Measurements from ENCODE around the gene PRKRIP1.

The PRKRIP1 gene

GRCh38 chr7:102396710-102397019, 502 bp downstream of the PRKRIP1 start:
- Histone ChIP-seq H3K27me3 (ENCODE audit: low read depth, low read length) (no peaks in the 10 kb centered on the region), H3K4me2 (ENCODE audit: low read length) (peak overlapping the region; percentile 97), H2AFZ (ENCODE audit: low read depth, low read length) (peak overlapping the region; percentile 55; the same call in 1 of the 2 replicates), H3K9me3 (ENCODE audit: insufficient read depth, low read length) (no peaks in the 10 kb centered on the region), H3K9ac (ENCODE audit: low read length) (peak overlapping the region; percentile 86), H3K79me2 (ENCODE audit: low read length) (peaks cover 14% of the 10 kb centered on the region), H3K27ac (ENCODE audit: low read length) (peak overlapping the region; percentile 44), H4K20me1 (ENCODE audit: insufficient read depth, low read length) (no peaks in the 10 kb centered on the region), H3K4me1 (ENCODE audit: low read length) (peaks cover 9% of the 10 kb centered on the region), H3K4me3 (ENCODE audit: low read length) (peak overlapping the region; percentile 82), H3K36me3 (replicated peaks; ENCODE audit: low read depth, low read length) (peaks cover 32% of the 10 kb centered on the region)
- TF ChIP-seq CTCF (IDR thresholded peaks at IDR 0.05; ENCODE audit: low read depth, low read length), result no peak
- TF ChIP-seq EZH2phosphoT487 (IDR thresholded peaks at IDR 0.05; ENCODE audit: low read depth), result no peak

GRCh38 chr7:102398543-102398942, 2.4 kb downstream of the PRKRIP1 start:
- Histone ChIP-seq H3K36me3 (replicated peaks; ENCODE audit: low read depth, low read length) (peaks cover 21% of the 10 kb centered on the region), H3K9ac (ENCODE audit: low read length) (no peak overlapping the region)

GRCh38 chr7:102400360-102400759, 4.2 kb downstream of the PRKRIP1 start:
- Histone ChIP-seq H3K27ac (ENCODE audit: low read length) (no peak overlapping the region), H3K36me3 (replicated peaks; ENCODE audit: low read depth, low read length) (peaks cover 30% of the 10 kb centered on the region), H2AFZ (ENCODE audit: low read depth, low read length) (no peak overlapping the region)

More at GRCh38 chr7:102398543-102398942, 2.4 kb downstream of the PRKRIP1 start:
- no peak overlapping the region for H3K27ac ChIP-seq (ENCODE audit: low read length)
- TF ChIP-seq CTCF (IDR thresholded peaks at IDR 0.05; ENCODE audit: low read depth, low read length) (no peak), EZH2phosphoT487 (IDR thresholded peaks at IDR 0.05; ENCODE audit: low read depth) (no peak)
- no peak overlapping the region for H3K4me3 ChIP-seq (ENCODE audit: low read length)
- no peak overlapping the region for H2AFZ ChIP-seq (ENCODE audit: low read depth, low read length)
- peaks cover 9% of the 10 kb centered on the region for H3K4me1 ChIP-seq (ENCODE audit: low read length)
- no peaks in the 10 kb centered on the region for H4K20me1 ChIP-seq (ENCODE audit: insufficient read depth, low read length)
- H3K79me2 ChIP-seq (ENCODE audit: low read length), result peaks cover 14% of the 10 kb centered on the region
- H3K9me3 ChIP-seq (ENCODE audit: insufficient read depth, low read length), result no peaks in the 10 kb centered on the region
- no peak overlapping the region for H3K4me2 ChIP-seq (ENCODE audit: low read length)
- no peaks in the 10 kb centered on the region for H3K27me3 ChIP-seq (ENCODE audit: low read depth, low read length)

GRCh38 chr7:102403563-102403962, 7.4 kb downstream of the PRKRIP1 start:
- no peak overlapping the region for H3K27ac ChIP-seq (ENCODE audit: low read length)
- TF ChIP-seq CTCF (IDR thresholded peaks at IDR 0.05; ENCODE audit: low read depth, low read length) (no peak), EZH2phosphoT487 (IDR thresholded peaks at IDR 0.05; ENCODE audit: low read depth) (no peak)

More at GRCh38 chr7:102400360-102400759, 4.2 kb downstream of the PRKRIP1 start:
- Histone ChIP-seq H3K9ac (ENCODE audit: low read length) (no peak overlapping the region), H3K79me2 (ENCODE audit: low read length) (peaks cover 14% of the 10 kb centered on the region), H3K4me3 (ENCODE audit: low read length) (no peak overlapping the region), H3K4me1 (ENCODE audit: low read length) (peaks cover 13% of the 10 kb centered on the region), H3K27me3 (ENCODE audit: low read depth, low read length) (no peaks in the 10 kb centered on the region), H3K4me2 (ENCODE audit: low read length) (no peak overlapping the region), H3K9me3 (ENCODE audit: insufficient read depth, low read length) (no peaks in the 10 kb centered on the region), H4K20me1 (ENCODE audit: insufficient read depth, low read length) (no peaks in the 10 kb centered on the region)
- no peak for TF ChIP-seq CTCF (IDR thresholded peaks at IDR 0.05; ENCODE audit: low read depth, low read length)
- TF ChIP-seq EZH2phosphoT487 (IDR thresholded peaks at IDR 0.05; ENCODE audit: low read depth), result no peak

More at GRCh38 chr7:102403563-102403962, 7.4 kb downstream of the PRKRIP1 start:
- no peak overlapping the region for H3K4me3 ChIP-seq (ENCODE audit: low read length)
- H3K79me2 ChIP-seq (ENCODE audit: low read length), result no peaks in the 10 kb centered on the region
- H3K9me3 ChIP-seq (ENCODE audit: insufficient read depth, low read length), result no peaks in the 10 kb centered on the region
- no peak overlapping the region for H3K4me2 ChIP-seq (ENCODE audit: low read length)
- no peak overlapping the region for H2AFZ ChIP-seq (ENCODE audit: low read depth, low read length)
- no peaks in the 10 kb centered on the region for H4K20me1 ChIP-seq (ENCODE audit: insufficient read depth, low read length)
- no peak overlapping the region for H3K9ac ChIP-seq (ENCODE audit: low read length)
- peaks cover 43% of the 10 kb centered on the region for H3K36me3 ChIP-seq (replicated peaks; ENCODE audit: low read depth, low read length)
- H3K27me3 ChIP-seq (ENCODE audit: low read depth, low read length), result no peaks in the 10 kb centered on the region
- peaks cover 11% of the 10 kb centered on the region for H3K4me1 ChIP-seq (ENCODE audit: low read length)
